ENCODE measurements around the gene ZFPL1. TPM values are rescaled to one million over a fixed set of nuclear protein-coding genes. Genes with fewer than 3 reads are reported as not detected.
A peak's percentile ranks its signal among the peaks of the same experiment; 100 is the strongest.

ZFPL1 gene
- total RNA-seq, 2 donors from 2014 or later = 44.2 to 46.5 TPM

DNA sequence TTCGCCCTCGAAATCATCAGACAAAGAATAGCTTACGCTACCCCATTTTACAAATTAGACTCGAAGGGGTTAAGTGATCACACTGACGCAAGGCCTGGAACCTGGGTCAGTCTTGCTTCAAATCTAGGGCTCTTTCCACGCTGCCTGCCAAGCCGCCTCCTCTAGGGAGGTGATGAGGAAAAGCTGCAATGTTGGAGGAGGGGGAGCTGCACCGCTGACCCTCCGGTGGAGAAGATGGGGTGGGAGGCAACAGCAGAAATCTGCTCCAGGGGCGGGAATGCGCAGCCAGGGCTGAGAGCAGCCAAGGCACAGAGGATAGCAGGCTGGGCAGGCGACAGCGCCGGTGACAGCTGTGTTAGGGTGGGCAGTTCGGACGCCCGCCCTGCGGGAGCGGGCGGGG, 49.7 kb downstream of the ZFPL1 start:
- H3K4me3 Mint-ChIP-seq = peak overlapping the region; percentile 97 to 99
- DNase-seq = no peak
- peaks cover 39% of the 10 kb centered on the region for H3K4me1 Mint-ChIP-seq (ENCODE audit: low read depth)
- H3K36me3 Mint-ChIP-seq (ENCODE audit: insufficient read depth in 2 of 2) = peaks cover 0 to 4% of the 10 kb centered on the region in 2 donors
- no peaks in the 10 kb centered on the region for H3K9me3 Mint-ChIP-seq
- ATAC-seq (replicated peaks in 1 of 2) = no peak
- H3K27me3 Mint-ChIP-seq (ENCODE audit: low read depth) = no peaks in the 10 kb centered on the region
- peak overlapping the region; percentile 94 for H3K27ac Mint-ChIP-seq

DNA sequence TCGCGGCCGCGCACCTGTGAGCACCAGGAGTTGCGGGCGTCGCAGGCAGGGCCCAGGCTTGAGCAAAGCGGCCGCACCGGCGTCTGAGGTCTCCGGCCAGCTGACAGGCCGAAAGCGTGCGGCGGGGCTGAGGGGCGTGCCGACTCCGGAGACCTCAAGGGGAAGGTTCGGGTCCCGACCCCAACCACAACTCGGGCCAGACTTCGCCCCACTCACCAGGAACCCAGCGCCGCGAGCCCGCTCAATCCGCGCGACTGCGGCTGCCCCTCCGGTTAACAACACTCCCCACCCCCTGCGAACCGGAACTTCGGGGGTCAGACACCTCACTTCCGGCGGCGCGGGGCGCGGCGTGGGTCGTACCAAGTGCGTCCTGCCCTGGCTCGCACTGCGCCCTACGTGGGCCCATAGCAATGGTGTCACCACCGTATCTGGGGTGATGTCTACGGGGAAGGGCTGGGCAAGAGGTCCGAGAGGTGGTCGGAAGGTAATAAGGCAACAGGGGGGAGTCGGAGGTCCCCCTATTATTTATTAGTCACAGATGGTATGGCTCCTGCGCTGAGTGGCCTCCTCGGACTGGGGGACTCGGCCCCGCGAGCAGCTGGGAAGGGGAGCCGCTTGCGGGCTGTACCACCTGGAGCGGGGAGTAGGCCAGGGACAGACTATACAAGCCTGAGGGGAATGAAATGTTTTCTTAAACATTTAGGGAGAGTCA, 50.4 kb downstream of the ZFPL1 start, which contains the start of gene SYVN1:
Gene SYVN1 (minus strand): TSS at position 280 of the 712 bp plus-strand sequence. CDS start 918 bp downstream, outside the sequence.
- peak within 1 kb of the TSS; percentile 97 to 99 for H3K4me3 Mint-ChIP-seq
- DNase-seq (peak; percentile 93 to 94), ATAC-seq (replicated peaks in 1 of 2) (peak; percentile 86 to 90)
- peak within 1 kb of the TSS; percentile 98 for H3K27ac Mint-ChIP-seq
- peaks cover 39% of the 10 kb centered on the region for H3K4me1 Mint-ChIP-seq (ENCODE audit: low read depth)
- H3K36me3 Mint-ChIP-seq (ENCODE audit: insufficient read depth in 2 of 2) = peaks cover 0 to 4% of the 10 kb centered on the region in 2 donors
- H3K27me3 Mint-ChIP-seq (ENCODE audit: low read depth) = no peaks in the 10 kb centered on the region
- H3K9me3 Mint-ChIP-seq = no peaks in the 10 kb centered on the region

- peak; percentile 84 to 86 for DNase-seq
- ATAC-seq (replicated peaks in 1 of 2) = peak; percentile 87 to 88
- Mint-ChIP-seq H3K27ac (peak overlapping the region; percentile 98), H3K36me3 (ENCODE audit: insufficient read depth in 2 of 2) (peaks cover 0 to 4% of the 10 kb centered on the region in 2 donors), H3K4me3 (peak overlapping the region; percentile 97 to 99), H3K27me3 (ENCODE audit: low read depth) (no peaks in the 10 kb centered on the region), H3K4me1 (ENCODE audit: low read depth) (peaks cover 39% of the 10 kb centered on the region), H3K9me3 (no peaks in the 10 kb centered on the region)
These were observed 51.1 kb downstream of the ZFPL1 start for GRCh38 chr11:65134952-65135632.

GRCh38 chr11:65135633-65136145, 51.7 kb downstream of the ZFPL1 start:
- Mint-ChIP-seq H3K27me3 (ENCODE audit: low read depth) (no peaks in the 10 kb centered on the region), H3K4me1 (ENCODE audit: low read depth) (peaks cover 39% of the 10 kb centered on the region), H3K36me3 (ENCODE audit: insufficient read depth in 2 of 2) (peaks cover 0 to 2% of the 10 kb centered on the region in 2 donors), H3K4me3 (peak overlapping the region; percentile 97 to 99), H3K9me3 (no peaks in the 10 kb centered on the region), H3K27ac (peak overlapping the region; percentile 98)
- DNase-seq (no peak), ATAC-seq (replicated peaks in 1 of 2) (no peak)

GRCh38 chr11:65136515-65137096, 52.6 kb downstream of the ZFPL1 start:
- Mint-ChIP-seq H3K4me3 (peak overlapping the region; percentile 87 to 99), H3K27me3 (ENCODE audit: low read depth) (no peaks in the 10 kb centered on the region)
- ATAC-seq (replicated peaks in 1 of 2) = no peak

More at GRCh38 chr11:65136515-65137096, 52.6 kb downstream of the ZFPL1 start:
- H3K27ac Mint-ChIP-seq = peak overlapping the region; percentile 89
- no peaks in the 10 kb centered on the region for H3K9me3 Mint-ChIP-seq
- peaks cover 39% of the 10 kb centered on the region for H3K4me1 Mint-ChIP-seq (ENCODE audit: low read depth)
- no peak for DNase-seq
- peaks cover 0 to 2% of the 10 kb centered on the region in 2 donors for H3K36me3 Mint-ChIP-seq (ENCODE audit: insufficient read depth in 2 of 2)

Other genes starting within 250 kb of the ZFPL1 start
- 1 to 10 TPM; 1.1 to 1.5 TPM for gene CDC42BPG, start 239.6 kb upstream of the ZFPL1 start, total RNA-seq
- 100 to 1,000 TPM; 136 to 159 TPM for gene EHD1, start 205.6 kb upstream of the ZFPL1 start, total RNA-seq
- 10 to 100 TPM; 20.9 to 27.0 TPM for gene ATG2A, start 167.0 kb upstream of the ZFPL1 start, total RNA-seq
- gene PPP2R5B, start 159.5 kb upstream of the ZFPL1 start, total RNA-seq = 10 to 100 TPM; 15.0 to 24.0 TPM
- gene GPHA2, start 148.3 kb upstream of the ZFPL1 start, total RNA-seq = under 1 TPM; 0.58 to 0.81 TPM
- 1 to 10 TPM; 1.7 to 2.7 TPM for gene MAJIN, start 112.1 kb upstream of the ZFPL1 start, total RNA-seq
- gene BATF2, start 87.3 kb upstream of the ZFPL1 start, total RNA-seq = under 1 TPM; 0.31 to 0.39 TPM
- 100 to 1,000 TPM in 1 of 2 donors, 10 to 100 TPM in 1; 96.0 to 101 TPM for gene ARL2, start 70.1 kb upstream of the ZFPL1 start, total RNA-seq
- gene SNX15, start 56.8 kb upstream of the ZFPL1 start, total RNA-seq = 10 to 100 TPM; 31.5 to 38.7 TPM
- gene SAC3D1, start 43.0 kb upstream of the ZFPL1 start, total RNA-seq = 10 to 100 TPM; 18.1 to 21.6 TPM
- gene NAALADL1, start 25.7 kb upstream of the ZFPL1 start, total RNA-seq = 10 to 100 TPM; 25.0 to 31.6 TPM
- 100 to 1,000 TPM; 139 to 174 TPM for gene CDCA5, start 182 bp upstream of the ZFPL1 start, total RNA-seq
- 100 to 1,000 TPM; 118 to 119 TPM for gene VPS51, start 12.0 kb downstream of the ZFPL1 start, total RNA-seq
- 10 to 100 TPM; 22.8 to 26.8 TPM for gene TM7SF2, start 27.6 kb downstream of the ZFPL1 start, total RNA-seq
- 10 to 100 TPM in 1 of 2 donors, 1 to 10 TPM in 1; 9.9 to 10.4 TPM for gene ZNHIT2, start 33.5 kb downstream of the ZFPL1 start, total RNA-seq
- gene FAU, start 37.9 kb downstream of the ZFPL1 start, total RNA-seq = 1,000 to 10,000 TPM; 1,144 to 1,164 TPM
- 10 to 100 TPM; 73.6 to 89.8 TPM for gene MRPL49, start 38.1 kb downstream of the ZFPL1 start, total RNA-seq
- 10 to 100 TPM; 45.8 to 53.1 TPM for gene SYVN1, start 50.3 kb downstream of the ZFPL1 start, total RNA-seq
- gene SPDYC, start 86.0 kb downstream of the ZFPL1 start, total RNA-seq = not detected
- gene CAPN1, start 97.7 kb downstream of the ZFPL1 start, total RNA-seq = 100 to 1,000 TPM in 1 of 2 donors, 10 to 100 TPM in 1; 99.1 to 114 TPM
- gene POLA2, start 177.7 kb downstream of the ZFPL1 start, total RNA-seq = 10 to 100 TPM; 54.2 to 67.0 TPM
- gene CDC42EP2, start 230.6 kb downstream of the ZFPL1 start, total RNA-seq = 1 to 10 TPM; 1.4 to 2.3 TPM
- gene DPF2, start 249.6 kb downstream of the ZFPL1 start, total RNA-seq = 100 to 1,000 TPM; 110 to 139 TPM